Neuron (in vitro differentiated cells): ENCODE data around the gene EMX1.
A peak's percentile ranks its signal among the peaks of the same experiment; 100 is the strongest.

ENCODE experiments used
- H2AFZ ChIP-seq: one replicate; pipeline ENCODE4 v1.6.1; 2013; ENCODE audit warnings: low read depth, mild to moderate bottlenecking, inconsistent platforms, low read length, moderate library complexity
- H3K27me3 ChIP-seq: one replicate; pipeline ENCODE4 v1.6.1; 2013; ENCODE audit warnings: low read length; ENCODE audit not compliant: insufficient read depth
- H3K36me3 ChIP-seq: one replicate; pipeline ENCODE4 v1.6.1; 2013; ENCODE audit warnings: low read length; ENCODE audit not compliant: insufficient read depth
- H3K4me1 ChIP-seq: one replicate; pipeline ENCODE4 v1.6.1; 2013; ENCODE audit warnings: low read length; ENCODE audit not compliant: insufficient read depth
- H3K4me3 ChIP-seq: 2 replicates; pipeline ENCODE4 v1.5.1; 2013; ENCODE audit warnings: mild to moderate bottlenecking, low read length, moderate library complexity
- H3K9me3 ChIP-seq: one replicate; pipeline ENCODE4 v1.6.1; 2013; ENCODE audit warnings: low read length

EMX1 gene

DNA sequence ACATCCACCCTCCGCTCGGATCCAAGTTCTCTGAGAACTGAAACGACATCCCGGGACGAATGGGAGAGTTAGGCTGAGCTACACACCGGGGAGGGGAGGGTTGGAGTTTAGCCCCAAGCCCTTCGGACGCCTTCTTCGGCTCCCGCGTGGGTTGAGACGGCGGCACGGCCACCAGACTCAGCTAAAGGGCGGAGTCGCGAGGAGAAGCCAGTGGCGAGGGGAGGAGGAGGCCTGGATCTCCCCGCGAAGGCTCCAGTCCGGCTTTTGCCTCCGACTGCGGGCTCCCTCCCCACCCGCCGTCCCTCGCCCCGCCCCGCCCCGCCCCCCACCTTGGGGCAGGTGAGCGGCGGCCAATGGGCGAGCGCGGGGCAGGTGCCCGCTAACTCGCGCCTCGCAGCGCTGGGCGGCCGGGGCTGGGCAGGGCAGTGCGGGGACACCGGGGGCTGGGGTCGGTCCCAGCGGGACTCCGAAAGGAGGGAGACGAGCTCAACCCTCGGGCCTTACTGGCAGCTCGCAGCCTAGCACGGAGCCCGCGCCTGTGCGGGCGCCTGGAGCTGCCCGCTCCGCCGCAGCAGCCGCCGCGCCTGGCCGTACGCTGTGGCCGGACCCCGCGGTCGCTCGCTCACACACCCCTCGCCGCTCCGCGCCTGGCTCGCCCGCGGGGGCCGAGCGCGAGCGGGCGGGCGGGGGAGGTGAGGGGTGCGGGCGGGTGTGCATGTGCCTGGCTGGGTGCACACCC, at the start of gene EMX1:
EMX1 (plus strand) TSS at position 382 of the 739 bp plus-strand sequence; CDS start at position 716, 334 bp downstream.
- Histone ChIP-seq H3K4me3 (no peak within 1 kb of the TSS), H3K36me3 (no peaks in the 10 kb centered on the region), H3K4me1 (peaks cover 25% of the 10 kb centered on the region), H3K27me3 (peaks cover 95% of the 10 kb centered on the region), H3K9me3 (no peaks in the 10 kb centered on the region), H2AFZ (peak within 1 kb of the TSS; percentile 49)

DNA sequence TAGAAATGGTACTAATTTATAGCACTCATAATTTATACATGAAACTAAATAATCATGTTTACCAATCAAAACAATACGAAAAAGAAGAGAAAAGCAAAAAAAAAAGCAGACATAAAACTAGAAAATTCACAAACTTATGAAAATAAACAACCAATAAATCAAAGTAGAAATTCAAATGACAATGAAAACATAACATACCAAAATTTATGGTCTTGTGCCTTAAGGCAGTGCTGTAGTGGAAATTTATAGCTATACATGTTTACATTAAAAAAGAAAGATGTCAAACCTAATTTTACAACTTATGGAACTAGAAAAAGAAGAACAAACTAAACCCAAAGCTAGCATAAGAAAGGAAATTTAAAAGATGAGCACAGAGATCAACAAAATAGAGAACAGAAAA, 46.3 kb upstream of the EMX1 start:
- no peak overlapping the region for H3K4me3 ChIP-seq
- H2AFZ ChIP-seq, result no peak overlapping the region
- H3K27me3 ChIP-seq, result peaks cover 2% of the 10 kb centered on the region
- no peaks in the 10 kb centered on the region for H3K9me3 ChIP-seq
- H3K36me3 ChIP-seq, result no peaks in the 10 kb centered on the region
- H3K4me1 ChIP-seq, result no peaks in the 10 kb centered on the region

DNA sequence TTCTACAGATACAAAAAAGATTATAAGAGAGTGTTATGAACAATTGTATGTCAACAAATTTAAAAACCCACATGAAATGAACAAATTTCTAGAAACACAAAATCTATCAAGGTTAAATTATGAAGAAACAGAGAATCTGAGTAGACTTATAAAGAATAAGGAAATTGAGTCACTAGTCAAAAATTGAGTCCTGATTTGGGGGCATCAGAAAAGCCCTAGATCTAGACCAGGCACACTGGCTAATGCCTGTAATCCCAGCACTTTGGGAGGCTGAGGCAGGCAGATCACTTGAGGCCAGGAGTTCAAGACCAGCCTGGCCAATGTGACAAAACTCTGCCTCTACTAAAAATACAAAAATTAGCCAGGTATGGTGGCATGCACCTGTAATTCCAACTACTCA, 45.4 kb upstream of the EMX1 start:
- no peaks in the 10 kb centered on the region for H3K36me3 ChIP-seq
- no peak overlapping the region for H3K4me3 ChIP-seq
- H2AFZ ChIP-seq, result no peak overlapping the region
- no peaks in the 10 kb centered on the region for H3K9me3 ChIP-seq
- peaks cover 2% of the 10 kb centered on the region for H3K27me3 ChIP-seq
- no peaks in the 10 kb centered on the region for H3K4me1 ChIP-seq

DNA sequence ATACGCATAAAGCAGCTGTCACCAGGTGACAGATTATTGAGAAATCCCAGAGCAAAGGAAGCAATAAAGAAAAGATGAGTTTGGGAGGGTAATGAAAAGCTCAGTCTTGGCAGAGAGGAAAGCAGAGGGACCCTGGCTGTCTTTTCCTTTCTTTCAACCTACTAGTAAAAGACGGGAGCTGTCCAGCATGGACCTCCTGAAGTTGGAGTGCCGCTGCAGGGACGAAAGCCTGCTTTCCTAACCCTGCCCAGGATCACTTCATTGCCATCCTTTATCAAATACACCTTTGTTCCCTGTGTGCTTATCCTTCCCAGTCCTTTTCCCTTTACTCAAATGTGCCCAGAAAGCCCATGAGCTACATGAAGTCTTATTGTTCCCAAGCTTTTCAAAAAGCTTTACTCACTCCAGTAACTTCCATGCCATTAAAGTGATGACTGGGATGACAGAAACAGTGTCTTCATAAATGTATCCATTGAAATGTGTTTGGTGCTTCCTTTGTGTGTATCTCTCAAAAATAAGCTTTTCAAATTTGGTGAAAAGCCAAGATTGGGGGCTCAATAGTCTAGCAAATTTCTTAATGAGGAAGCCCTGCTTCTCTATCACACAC, 33.9 kb upstream of the EMX1 start:
- Histone ChIP-seq H3K9me3 (no peaks in the 10 kb centered on the region), H3K36me3 (no peaks in the 10 kb centered on the region), H3K4me1 (no peaks in the 10 kb centered on the region), H3K27me3 (peaks cover 21% of the 10 kb centered on the region), H3K4me3 (no peak overlapping the region), H2AFZ (no peak overlapping the region)

DNA sequence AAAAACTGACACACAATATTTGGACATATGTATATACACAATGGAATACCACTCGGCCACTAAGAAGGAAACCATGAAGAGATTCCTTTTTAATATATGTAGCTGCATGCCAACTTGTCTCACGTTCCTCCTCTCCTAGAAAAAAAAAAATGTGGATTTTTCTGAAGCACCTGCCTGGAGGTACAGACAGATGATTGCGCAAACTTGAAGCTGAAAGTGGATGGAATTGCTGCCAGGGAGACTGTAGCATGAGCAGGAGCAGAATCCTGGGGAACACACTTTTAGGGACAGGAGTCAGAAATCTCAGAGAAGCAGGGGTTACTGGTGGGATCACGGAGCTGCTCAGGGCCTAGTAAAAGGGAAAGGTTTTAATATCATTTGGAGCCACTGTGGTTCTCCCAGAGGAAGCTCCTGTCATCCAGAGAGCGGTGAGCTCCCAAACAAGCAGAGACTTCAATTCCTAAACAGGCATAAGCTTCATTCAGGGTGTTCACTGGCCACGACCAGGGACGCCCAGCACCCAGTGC, 30.8 kb upstream of the EMX1 start:
- Histone ChIP-seq H2AFZ (peak overlapping the region; percentile 96), H3K4me1 (no peaks in the 10 kb centered on the region), H3K4me3 (peak overlapping the region; percentile 52), H3K9me3 (no peaks in the 10 kb centered on the region), H3K36me3 (no peaks in the 10 kb centered on the region), H3K27me3 (peaks cover 16% of the 10 kb centered on the region)

DNA sequence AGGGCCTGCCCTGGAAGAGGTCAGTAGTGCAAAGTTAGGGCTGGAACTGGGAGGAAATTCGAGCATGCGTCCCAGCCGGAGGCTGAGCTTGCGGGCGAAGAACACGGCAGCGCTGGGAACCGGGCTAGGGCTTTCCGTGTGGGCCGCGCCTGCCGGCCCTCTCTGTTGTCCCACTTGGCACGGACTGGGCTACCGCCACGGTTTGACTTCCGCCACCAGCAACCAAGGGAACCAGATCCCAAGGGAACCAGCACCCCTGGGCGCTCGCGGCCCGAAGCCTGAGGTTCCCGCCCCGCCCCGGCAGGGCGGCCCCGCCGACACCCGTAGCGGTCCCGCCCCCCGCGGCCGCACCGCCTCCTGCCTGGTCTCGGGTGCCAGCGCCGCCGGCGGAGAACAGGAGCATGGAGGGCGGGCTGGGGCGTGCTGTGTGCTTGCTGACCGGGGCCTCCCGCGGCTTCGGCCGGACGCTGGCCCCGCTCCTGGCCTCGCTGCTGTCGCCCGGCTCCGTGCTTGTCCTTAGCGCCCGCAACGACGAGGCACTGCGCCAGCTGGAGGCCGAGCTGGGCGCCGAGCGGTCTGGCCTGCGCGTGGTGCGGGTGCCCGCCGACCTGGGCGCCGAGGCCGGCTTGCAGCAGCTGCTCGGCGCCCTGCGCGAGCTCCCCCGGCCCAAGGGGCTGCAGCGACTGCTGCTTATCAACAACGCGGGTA, 30.1 kb upstream of the EMX1 start, which contains the start of gene SPR:
SPR (plus strand) TSS at position 377 of the 708 bp plus-strand sequence; CDS start at position 402, 25 bp downstream.
- Histone ChIP-seq H3K36me3 (no peaks in the 10 kb centered on the region), H3K9me3 (no peaks in the 10 kb centered on the region), H3K27me3 (peaks cover 16% of the 10 kb centered on the region), H3K4me3 (peak within 1 kb of the TSS; percentile 52), H2AFZ (peak within 1 kb of the TSS; percentile 96), H3K4me1 (no peaks in the 10 kb centered on the region)

DNA sequence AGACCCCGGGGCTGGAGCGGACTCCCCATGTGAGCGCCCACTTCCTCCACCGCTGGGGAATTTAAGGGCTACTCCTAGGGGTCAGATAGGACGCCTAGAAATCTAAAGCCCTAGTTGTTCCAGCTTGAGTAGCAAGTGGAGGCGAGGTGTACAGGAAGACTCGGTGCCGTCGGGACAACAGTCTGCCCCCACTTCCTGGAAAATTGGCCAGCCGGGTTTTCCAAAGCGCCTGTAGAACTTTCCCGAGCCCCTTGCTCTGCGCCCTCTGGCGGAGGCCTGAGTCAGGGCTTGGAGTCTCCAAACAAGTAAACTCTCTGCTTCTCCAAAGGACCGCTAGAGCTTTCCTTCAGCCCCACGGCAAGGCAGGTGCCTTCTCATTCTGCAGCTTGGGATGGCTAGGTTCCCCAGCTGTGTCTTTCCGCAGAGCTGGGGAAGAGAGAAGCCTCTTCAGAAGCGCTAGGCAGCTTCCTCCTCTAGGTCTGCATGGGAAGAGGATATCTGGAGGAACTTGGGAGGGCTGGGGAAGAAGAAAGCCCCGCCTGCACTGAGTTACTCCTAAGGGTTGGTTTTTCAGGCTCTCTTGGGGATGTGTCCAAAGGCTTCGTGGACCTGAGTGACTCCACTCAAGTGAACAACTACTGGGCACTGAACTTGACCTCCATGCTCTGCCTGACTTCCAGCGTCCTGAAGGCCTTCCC, 29.4 kb upstream of the EMX1 start:
- Histone ChIP-seq H3K36me3 (no peaks in the 10 kb centered on the region), H3K4me3 (peak overlapping the region; percentile 52), H3K9me3 (no peaks in the 10 kb centered on the region), H3K4me1 (no peaks in the 10 kb centered on the region), H3K27me3 (peaks cover 16% of the 10 kb centered on the region), H2AFZ (peak overlapping the region; percentile 96)

DNA sequence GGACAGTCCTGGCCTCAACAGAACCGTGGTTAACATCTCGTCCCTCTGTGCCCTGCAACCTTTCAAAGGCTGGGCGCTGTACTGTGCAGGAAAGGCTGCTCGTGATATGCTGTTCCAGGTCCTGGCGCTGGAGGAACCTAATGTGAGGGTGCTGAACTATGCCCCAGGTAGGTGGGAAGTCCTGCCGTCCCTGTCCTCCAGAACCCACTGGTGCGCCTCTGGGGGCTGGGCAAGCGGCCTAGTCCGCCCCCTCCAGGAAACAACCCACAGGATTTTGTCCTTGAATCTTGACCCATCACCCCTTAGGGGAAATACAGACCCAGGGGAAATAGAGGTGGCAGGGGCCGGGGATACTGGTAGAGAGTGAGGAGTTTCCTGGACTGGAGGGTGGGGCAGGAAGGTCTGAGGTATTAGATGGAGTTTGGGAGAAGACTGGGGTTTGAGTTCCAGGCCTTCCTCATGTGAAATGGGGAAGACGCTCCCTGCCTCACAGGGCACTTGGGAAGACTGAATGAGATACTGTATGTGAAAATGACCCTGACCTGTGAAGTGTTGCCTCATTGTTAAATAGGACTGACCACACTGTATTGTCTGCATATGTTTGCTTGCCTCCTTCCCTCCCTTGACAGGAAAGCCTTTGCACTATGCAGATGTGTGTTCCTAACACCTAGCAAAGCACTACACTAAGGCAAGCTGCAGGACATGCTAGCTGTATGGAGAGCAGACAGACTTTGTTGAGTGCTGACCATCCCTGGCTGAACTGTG, 28.7 kb upstream of the EMX1 start:
- Histone ChIP-seq H3K4me3 (no peak overlapping the region), H3K27me3 (peaks cover 16% of the 10 kb centered on the region), H3K4me1 (no peaks in the 10 kb centered on the region), H3K9me3 (no peaks in the 10 kb centered on the region), H2AFZ (no peak overlapping the region), H3K36me3 (no peaks in the 10 kb centered on the region)

DNA sequence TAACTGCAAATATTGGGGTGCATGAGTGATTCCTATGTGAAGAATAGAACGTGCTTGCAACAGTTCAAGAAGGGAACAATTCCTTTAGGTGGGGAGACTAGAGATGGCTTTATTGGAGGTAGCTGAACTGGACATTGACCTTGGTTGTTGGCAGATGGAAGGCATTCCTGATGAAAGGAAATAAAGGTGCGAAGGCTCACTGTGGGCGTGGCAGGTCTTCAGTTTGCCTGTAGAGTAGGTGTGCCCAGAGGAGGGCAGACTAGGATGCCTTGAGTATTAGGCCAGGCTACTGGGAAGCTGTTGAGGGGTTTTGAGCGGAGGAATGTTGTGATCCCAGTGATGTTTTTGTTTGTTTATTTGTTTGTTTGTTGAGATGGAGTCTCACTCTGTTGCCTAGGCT, 27.3 kb upstream of the EMX1 start:
- H3K4me1 ChIP-seq, result no peaks in the 10 kb centered on the region
- no peaks in the 10 kb centered on the region for H3K36me3 ChIP-seq
- no peaks in the 10 kb centered on the region for H3K9me3 ChIP-seq
- no peak overlapping the region for H3K4me3 ChIP-seq
- no peak overlapping the region for H2AFZ ChIP-seq
- H3K27me3 ChIP-seq, result peaks cover 24% of the 10 kb centered on the region

DNA sequence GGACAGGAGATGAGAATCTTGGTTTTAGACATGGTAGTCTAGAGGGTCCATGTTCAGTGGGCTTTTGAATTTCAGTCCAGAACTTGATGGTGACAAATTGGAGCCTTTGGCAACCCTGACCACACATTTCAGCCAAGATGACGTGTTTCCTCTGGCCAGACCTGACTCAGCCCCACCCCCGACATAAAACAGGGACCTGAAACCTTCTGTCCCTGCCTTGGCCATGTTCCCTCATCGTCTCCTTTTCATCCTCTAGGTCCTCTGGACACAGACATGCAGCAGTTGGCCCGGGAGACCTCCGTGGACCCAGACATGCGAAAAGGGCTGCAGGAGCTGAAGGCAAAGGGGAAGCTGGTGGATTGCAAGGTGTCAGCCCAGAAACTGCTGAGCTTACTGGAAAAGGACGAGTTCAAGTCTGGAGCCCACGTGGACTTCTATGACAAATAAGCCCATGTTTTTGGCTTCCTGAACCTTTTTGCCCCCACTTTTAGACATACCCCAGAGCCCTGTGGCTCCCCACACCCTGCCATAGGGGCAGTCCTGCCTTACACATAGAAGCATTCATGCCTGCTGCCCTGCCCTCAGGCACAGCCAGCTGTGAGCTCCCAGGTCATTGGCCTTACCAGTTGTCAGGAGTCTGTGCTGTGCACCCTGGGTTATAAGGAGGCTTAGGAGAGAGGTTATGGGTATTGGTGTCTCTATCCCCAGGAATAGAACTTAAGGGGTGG, 26.1 kb upstream of the EMX1 start:
- H2AFZ ChIP-seq, result no peak overlapping the region
- H3K9me3 ChIP-seq, result no peaks in the 10 kb centered on the region
- peaks cover 4% of the 10 kb centered on the region for H3K4me1 ChIP-seq
- peaks cover 27% of the 10 kb centered on the region for H3K27me3 ChIP-seq
- H3K36me3 ChIP-seq, result no peaks in the 10 kb centered on the region
- H3K4me3 ChIP-seq, result no peak overlapping the region

DNA sequence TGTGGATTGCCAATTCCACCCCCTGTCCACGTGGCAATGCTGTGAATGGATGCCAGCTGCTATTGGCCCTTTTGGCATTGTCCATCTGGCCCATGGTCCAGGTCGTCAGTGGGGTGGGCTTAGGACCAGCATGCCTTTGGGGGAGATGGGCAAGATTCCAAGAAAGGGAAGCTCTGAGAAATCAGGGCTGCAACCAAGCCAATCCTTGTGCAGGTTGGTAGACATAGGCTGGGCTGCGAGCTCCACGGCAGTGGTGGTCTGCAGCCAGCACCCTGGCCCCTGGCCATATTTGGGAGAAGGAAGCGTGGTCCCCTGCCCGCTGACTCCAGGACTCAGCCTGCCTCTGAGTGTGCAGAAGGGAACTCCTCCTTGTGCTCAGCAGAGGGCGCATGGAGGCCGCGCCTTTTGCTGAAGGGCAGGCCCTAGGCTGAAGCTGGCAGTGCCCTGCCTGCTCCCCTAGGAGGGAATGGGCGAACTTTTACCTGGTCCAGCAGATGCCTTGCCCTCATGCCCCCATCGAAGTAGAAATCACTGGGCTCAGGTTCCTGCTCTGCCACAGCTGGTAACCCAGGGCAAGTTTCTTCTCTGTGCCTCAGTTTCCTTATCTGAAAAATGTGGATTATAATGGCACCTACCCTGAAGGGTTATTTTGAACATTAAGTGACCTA, 24.7 kb upstream of the EMX1 start:
- Histone ChIP-seq H3K27me3 (peaks cover 31% of the 10 kb centered on the region), H2AFZ (no peak overlapping the region), H3K9me3 (no peaks in the 10 kb centered on the region), H3K36me3 (no peaks in the 10 kb centered on the region), H3K4me3 (no peak overlapping the region), H3K4me1 (peaks cover 4% of the 10 kb centered on the region)
